ENCODE results near the gene HAO1.

GRCh38 chr20:7879883-7880282 lies 60.4 kb downstream of the HAO1 start:
- TF ChIP-seq CTCF (IDR thresholded peaks at IDR 0.05; ENCODE audit: low read length): no peak
- no peak for TF ChIP-seq EZH2 (IDR thresholded peaks at IDR 0.05; ENCODE audit: borderline replicate concordance, low read length)

Data from OCI-LY1 (cell line).